Aorta (tissue), 4 donors: ENCODE measurements around the gene TAS2R3. TPM values are rescaled to one million over a fixed set of nuclear protein-coding genes. Genes with fewer than 3 reads are reported as not detected.

ENCODE experiments used
- polyA plus RNA-seq, 2 donors: library from polyadenylated mRNA; stranded (reverse); fragments of 200-250 nt; gene quantifications; one replicate each; pipeline ENCODE4 v1.2.3, GENCODE V29; 2013
- total RNA-seq, 2 donors: library from RNA; stranded (reverse); fragmentation: NEBNext Ultra II Directional; extraction: Animal tissue kit (Norgen Biotek cat#: 25700); gene quantifications; one replicate each; pipeline ENCODE4 v1.2.1, GENCODE V29; 2021
- donor health status: healthy with polysubstance abuse.
- donor health status: Bipolar disorder and iron deficiency.
- donor health status: DM: no; HTN: no; CAD: no.
- donor health status: DM: yes; HTN: yes; CAD: no.

The TAS2R3 gene
- total and polyA plus RNA-seq, 4 donors, result 0.15 to 5.2 (median 3.1) TPM; not detected in 1

Other genes with a start within 250 kb of the TAS2R3 start
- 10 to 100 TPM; 21.2 to 29.3 TPM for gene AGK, start 212.7 kb upstream of the TAS2R3 start, total RNA-seq
- gene AGK, start 212.7 kb upstream of the TAS2R3 start, polyA plus RNA-seq, result 10 to 100 TPM in 1 of 2 donors, 1 to 10 TPM in 1; 4.6 to 11.4 TPM
- 10 to 100 TPM; 19.1 to 31.6 TPM for gene DENND11, start 61.9 kb upstream of the TAS2R3 start, total RNA-seq
- 10 to 100 TPM in 1 of 2 donors, 1 to 10 TPM in 1; 7.3 to 11.8 TPM for gene DENND11, start 61.9 kb upstream of the TAS2R3 start, polyA plus RNA-seq
- under 1 TPM in 1 of 2 donors, not detected in 1; 0.12 TPM for gene WEE2, start 55.7 kb upstream of the TAS2R3 start, total RNA-seq
- gene WEE2, start 55.7 kb upstream of the TAS2R3 start, polyA plus RNA-seq, result not detected
- gene SSBP1, start 25.7 kb upstream of the TAS2R3 start, total RNA-seq, result 10 to 100 TPM; 72.1 to 77.0 TPM
- gene SSBP1, start 25.7 kb upstream of the TAS2R3 start, polyA plus RNA-seq, result 100 to 1,000 TPM; 157 to 162 TPM
- 1 to 10 TPM; 1.6 to 4.5 TPM for gene TAS2R4, start 12.6 kb downstream of the TAS2R3 start, total RNA-seq
- gene TAS2R4, start 12.6 kb downstream of the TAS2R3 start, polyA plus RNA-seq, result under 1 TPM in 1 of 2 donors, not detected in 1; 0.15 TPM
- gene TAS2R5, start 26.1 kb downstream of the TAS2R3 start, total RNA-seq, result 1 to 10 TPM; 1.7 to 5.0 TPM
- gene TAS2R5, start 26.1 kb downstream of the TAS2R3 start, polyA plus RNA-seq, result under 1 TPM in 1 of 2 donors, not detected in 1; 0.18 TPM
- gene PRSS37, start 77.4 kb downstream of the TAS2R3 start, total RNA-seq, result not detected
- gene PRSS37, start 77.4 kb downstream of the TAS2R3 start, polyA plus RNA-seq, result not detected
- under 1 TPM in 1 of 2 donors, not detected in 1; 0.36 TPM for gene OR9A4, start 152.3 kb downstream of the TAS2R3 start, total RNA-seq
- gene OR9A4, start 152.3 kb downstream of the TAS2R3 start, polyA plus RNA-seq, result not detected
- 1 to 10 TPM; 7.7 to 8.0 TPM for gene CLEC5A, start 182.9 kb downstream of the TAS2R3 start, total RNA-seq
- gene CLEC5A, start 182.9 kb downstream of the TAS2R3 start, polyA plus RNA-seq, result 1 to 10 TPM in 1 of 2 donors, under 1 TPM in 1; 0.51 to 1.9 TPM
- gene TAS2R38, start 209.7 kb downstream of the TAS2R3 start, total RNA-seq, result not detected
- gene TAS2R38, start 209.7 kb downstream of the TAS2R3 start, polyA plus RNA-seq, result not detected
- gene MGAM, start 231.8 kb downstream of the TAS2R3 start, total RNA-seq, result 1 to 10 TPM; 2.6 to 8.3 TPM
- 1 to 10 TPM in 1 of 2 donors, under 1 TPM in 1; 0.18 to 7.0 TPM for gene MGAM, start 231.8 kb downstream of the TAS2R3 start, polyA plus RNA-seq